Body of pancreas (tissue), 4 donors: ENCODE results near the gene EXOC3L2. TPM values are rescaled to one million over a fixed set of nuclear protein-coding genes. Genes with fewer than 3 reads are reported as not detected.
A peak's percentile ranks its signal among the peaks of the same experiment; 100 is the strongest.

Source experiments
- ATAC-seq: fragments of 150-250 bp; one replicate; pipeline ENCODE4 v1.9.1; 2016
- DNase-seq, 4 donors: peaks; one replicate each; pipeline ENCODE4 v3.0.0-alpha.2; 2019
- H3K27ac ChIP-seq, 4 donors: fragments of 200-600 bp; sonication (generic); 1 replicate in 3 of 4; 2 replicates in 1 of 4; pipeline versions ENCODE4 v1.5.1 to v1.6.1; 2016 to 2019; ENCODE audit warnings: mild to moderate bottlenecking in 1 of 4, mixed read lengths in 1 of 4, moderate library complexity in 1 of 4
- H3K27me3 ChIP-seq, 2 donors: fragments of 200-600 bp; sonication (generic); one replicate each; pipeline ENCODE4 v1.6.0; 2016; ENCODE audit warnings: mild to moderate bottlenecking in 1 of 2
- H3K36me3 ChIP-seq, 2 donors: fragments of 200-600 bp; sonication (generic); replicated peaks in 1 of 2; 2 replicates each; pipeline ENCODE4 v1.5.1; 2016; ENCODE audit warnings: low read depth in 2 of 2; ENCODE audit not compliant: insufficient read depth in 1 of 2
- H3K4me1 ChIP-seq: fragments of 200-600 bp; sonication (generic); one replicate; pipeline ENCODE4 v1.6.0; 2016
- H3K4me3 ChIP-seq, 2 donors: fragments of 200-600 bp; sonication (generic); 1 replicate in 1 of 2; 2 replicates in 1 of 2; pipeline ENCODE4 v1.5.1; 2016 to 2019
- H3K9me3 ChIP-seq, 3 donors: fragments of 200-600 bp; sonication (generic); 1 replicate in 2 of 3; 2 replicates in 1 of 3; pipeline ENCODE4 v1.5.1; 2016
- CTCF ChIP-seq, 7 experiments: fragments of 450-650 bp in 4 of 7; fragments of 200-600 bp in 3 of 7; sonication (generic) in 3 of 7; IDR thresholded peaks; one replicate each; pipeline ENCODE4 v1.5.1; 2016 to 2019; ENCODE audit warnings: antibody characterized with exemption in 7 of 7
- POLR2A ChIP-seq, 3 donors: fragments of 450-650 bp; IDR thresholded peaks; one replicate each; pipeline ENCODE4 v1.6.1; 2016; ENCODE audit warnings: antibody characterized with exemption in 3 of 3, mild to moderate bottlenecking in 2 of 3
- WGBS, 2 donors: methylation state at CpG; one replicate each; pipeline ENCODE4 v1.1.5; 2017; 5-methylcytosine and 5-hydroxymethylcytosine counted together
- intact Hi-C: fragments of 100-400 bp; cut with DNase I; formaldehyde crosslinking; loops from one replicate; pipeline ENCODE4 v1.15.1; 2023
- total RNA-seq, 2 donors: library from RNA; depleted of rRNA; stranded (reverse); fragments of >200 nt; gene quantifications; one replicate each; pipeline ENCODE4 v1.1.0, GENCODE V29; 2016

EXOC3L2 gene
- total RNA-seq, 2 donors from 2014 or later: 4.2 to 6.9 TPM

- intact Hi-C loops: no loop called here
- ATAC-seq: no peak
- Histone ChIP-seq H3K4me3 (peak overlapping the region in 1 of 2 donors; percentile 48), H3K4me1 (peaks cover 45% of the 10 kb centered on the region), H3K36me3 (no peaks in the 10 kb centered on the region), H3K9me3 (no peaks in the 10 kb centered on the region), H3K27ac (peak overlapping the region in 3 of 4 donors; percentile 32 to 70 (median 52)), H3K27me3 (no peaks in the 10 kb centered on the region)
- TF ChIP-seq POLR2A (IDR thresholded peaks at IDR 0.05): no peak
- no peak for DNase-seq
- 10 to 38% methylated on average over 6 to 14 of the region's 14 CpGs for WGBS, 2 donors
Observed at GRCh38 chr19:45250216-45250831, 5.1 kb upstream of the EXOC3L2 start.

- TF ChIP-seq CTCF (IDR thresholded peaks at IDR 0.05) (no peak), POLR2A (IDR thresholded peaks at IDR 0.05) (no peak)
- WGBS, 2 donors: 52 to 54% methylated on average over 10 to 11 of the region's 11 CpGs
- H3K9me3 ChIP-seq: no peaks in the 10 kb centered on the region
- no peak for ATAC-seq
- peaks cover 44% of the 10 kb centered on the region for H3K4me1 ChIP-seq
- DNase-seq: no peak
- intact Hi-C loops: no loop called here
- H3K27me3 ChIP-seq: no peaks in the 10 kb centered on the region
- H3K36me3 ChIP-seq: no peaks in the 10 kb centered on the region
- no peak overlapping the region for H3K27ac ChIP-seq
- no peak overlapping the region for H3K4me3 ChIP-seq
Observed at GRCh38 chr19:45249261-45250033, 4.2 kb upstream of the EXOC3L2 start.

GRCh38 chr19:45247136-45247535 lies 1.9 kb upstream of the EXOC3L2 start:
- H3K36me3 ChIP-seq: no peaks in the 10 kb centered on the region
- ATAC-seq: no peak
- H3K27me3 ChIP-seq: no peaks in the 10 kb centered on the region
- no peak overlapping the region for H3K27ac ChIP-seq
- no peaks in the 10 kb centered on the region for H3K9me3 ChIP-seq
- H3K4me1 ChIP-seq: peaks cover 21% of the 10 kb centered on the region
- no peak overlapping the region for H3K4me3 ChIP-seq
- no peak for DNase-seq
- intact Hi-C loops: no loop called here
- WGBS, 2 donors: 91 to 93% methylated on average over 8 of the region's 8 CpGs
- no peak for TF ChIP-seq CTCF (IDR thresholded peaks at IDR 0.05)
- TF ChIP-seq POLR2A (IDR thresholded peaks at IDR 0.05): no peak

GRCh38 chr19:45245826-45246225 lies 619 bp upstream of the EXOC3L2 start:
- TF ChIP-seq CTCF (IDR thresholded peaks at IDR 0.05) (no peak), POLR2A (IDR thresholded peaks at IDR 0.05) (no peak)
- 60 to 62% methylated on average over 4 of the region's 4 CpGs for WGBS, 2 donors
- H3K4me3 ChIP-seq: no peak overlapping the region
- H3K27me3 ChIP-seq: no peaks in the 10 kb centered on the region
- no peak for DNase-seq
- no peak for ATAC-seq
- no peaks in the 10 kb centered on the region for H3K36me3 ChIP-seq
- intact Hi-C loops: no loop called here
- no peaks in the 10 kb centered on the region for H3K9me3 ChIP-seq
- peaks cover 17% of the 10 kb centered on the region for H3K4me1 ChIP-seq
- H3K27ac ChIP-seq: peak overlapping the region in 1 of 4 donors; percentile 40

- peaks cover 10% of the 10 kb centered on the region for H3K4me1 ChIP-seq
- H3K9me3 ChIP-seq: no peaks in the 10 kb centered on the region
- H3K27me3 ChIP-seq: no peaks in the 10 kb centered on the region
- intact Hi-C loops: no loop called here
- ATAC-seq (no peak), DNase-seq (no peak)
- TF ChIP-seq POLR2A (IDR thresholded peaks at IDR 0.05) (no peak), CTCF (IDR thresholded peaks at IDR 0.05) (no peak)
- no peak overlapping the region for H3K27ac ChIP-seq
- H3K36me3 ChIP-seq: no peaks in the 10 kb centered on the region
- H3K4me3 ChIP-seq: no peak overlapping the region
- 52 to 64% methylated on average over 15 of the region's 15 CpGs for WGBS, 2 donors
Observed at GRCh38 chr19:45244133-45244794, 943 bp downstream of the EXOC3L2 start.
